GM18873 (cell line): ENCODE data around the gene DENND5A.
A peak's percentile ranks its signal among the peaks of the same experiment; 100 is the strongest.
"Not testable (repeated sequence)": the region's sequence is repeated elsewhere in the genome, so short reads cannot be mapped to it uniquely, and the experiment has no call there.

Experiments
- ATAC-seq: cut with Tn5 transposase; IDR thresholded peaks from one replicate; pipeline ENCODE4 v1.9.1; 2021; ENCODE audit warnings: mild to moderate bottlenecking, moderate library complexity, moderate number of reproducible peaks; ENCODE audit not compliant: unreplicated experiment, low FRiP score

Gene DENND5A

DNA sequence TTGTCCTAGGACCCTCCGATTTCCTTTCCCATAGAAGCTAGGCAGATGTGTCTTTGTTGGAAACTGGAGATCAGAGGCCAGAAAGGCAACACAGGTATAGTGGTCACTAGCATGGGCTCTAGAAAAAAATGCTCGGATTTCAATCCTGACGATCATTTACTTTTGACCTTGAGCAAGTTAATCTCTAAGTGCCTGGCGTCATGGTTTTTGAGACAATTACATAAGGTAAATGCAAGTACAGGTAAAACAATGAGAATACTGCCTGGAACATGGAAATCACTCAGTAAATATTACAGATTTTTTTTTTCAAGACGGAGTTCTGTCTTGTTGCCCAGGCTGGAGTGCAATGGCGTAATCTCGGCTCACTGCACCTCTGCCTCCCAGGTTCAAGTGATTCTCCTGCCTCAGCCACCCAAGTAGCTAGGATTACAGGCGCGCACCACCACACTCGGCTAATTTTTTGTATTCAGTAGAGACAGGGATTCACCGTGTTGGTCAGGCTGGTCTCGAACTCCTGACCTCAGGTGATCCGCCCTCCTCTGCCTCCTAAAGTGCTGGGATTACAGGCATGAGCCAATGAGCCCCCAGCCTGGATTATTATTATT lies 1.1 kb upstream of the DENND5A start:
- no peak for ATAC-seq

DNA sequence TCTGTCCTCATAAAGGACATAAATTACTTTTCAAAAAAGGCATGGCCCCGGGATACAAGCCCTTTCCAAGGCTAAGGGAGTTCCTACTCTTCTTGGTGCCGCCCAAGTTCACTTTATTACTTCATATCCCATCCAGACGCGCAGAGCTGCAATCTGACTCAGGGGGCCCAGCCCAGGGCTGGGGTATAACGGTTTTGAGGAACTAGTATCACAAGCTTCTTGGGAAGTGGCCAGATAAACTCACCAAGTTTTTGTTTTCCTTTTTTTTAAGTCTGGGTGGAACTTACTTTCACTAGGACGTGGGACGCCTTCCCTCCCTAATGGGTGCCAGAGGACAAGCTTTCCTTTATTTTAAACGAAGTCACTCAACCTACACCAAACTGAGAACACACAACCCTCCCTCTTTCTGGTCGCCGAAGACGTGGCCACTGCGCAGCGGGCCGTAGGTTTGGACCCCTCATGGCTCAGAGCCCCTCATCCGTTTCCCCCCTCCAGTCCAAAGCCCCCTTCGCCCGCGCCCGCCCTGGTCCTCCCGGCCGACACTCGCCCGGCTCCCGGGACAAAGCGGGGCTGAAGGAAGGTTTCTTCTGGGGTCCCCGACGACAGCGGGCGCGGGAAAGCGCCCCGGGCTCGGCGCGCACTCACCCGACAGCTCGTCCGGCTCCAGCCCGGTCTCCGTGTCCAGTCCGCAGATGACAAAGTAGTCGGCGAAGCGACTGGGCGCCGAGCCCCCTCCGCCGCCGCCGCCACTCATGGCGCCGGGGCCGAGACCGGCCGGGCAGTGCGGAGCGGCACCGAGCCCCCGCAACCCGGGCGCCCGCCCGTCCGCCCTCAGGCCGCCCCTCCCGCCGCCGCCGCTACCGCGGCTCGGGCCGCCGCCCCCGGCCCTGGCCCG lies 587 bp downstream of the DENND5A start:
- no peak for ATAC-seq

DNA sequence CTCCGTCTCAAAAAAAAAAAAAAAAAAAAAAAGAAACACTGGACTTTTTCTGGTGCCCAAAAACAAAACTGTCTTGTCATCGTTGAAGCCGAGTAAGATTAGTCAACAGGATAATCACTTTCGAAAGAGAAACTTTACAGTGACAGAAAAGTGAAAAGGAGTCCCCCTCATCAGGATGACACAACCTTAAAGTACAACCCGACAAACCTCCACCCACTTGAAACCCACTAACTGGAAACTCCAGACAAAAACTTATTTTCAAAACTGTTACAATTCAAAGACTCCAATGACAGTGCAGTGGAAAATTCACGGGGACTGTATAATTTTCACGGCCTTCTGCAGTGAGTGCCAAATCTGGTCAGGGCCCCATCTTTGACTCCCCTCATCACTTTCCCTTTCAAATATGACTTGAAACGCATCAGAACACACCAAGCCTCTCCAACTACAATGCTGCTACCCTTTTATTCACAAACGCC lies 1.3 kb downstream of the DENND5A start:
- no peak for ATAC-seq

DNA sequence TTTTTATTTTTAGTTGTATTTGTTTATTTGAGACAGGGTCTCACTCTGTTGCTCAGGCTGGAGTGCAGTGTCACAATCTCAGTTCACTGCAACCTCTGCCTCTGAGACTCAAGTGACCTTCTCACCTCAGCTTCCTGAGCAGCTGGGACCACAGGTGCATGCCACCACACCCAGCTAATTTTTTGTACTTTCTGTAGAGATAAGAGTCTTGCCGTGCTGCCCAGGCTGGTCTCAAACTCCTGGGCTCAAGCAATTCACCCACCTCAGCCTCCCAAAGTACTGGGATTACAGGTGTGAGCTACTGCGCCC lies 4.4 kb downstream of the DENND5A start:
- not testable (repeated sequence) for ATAC-seq

DNA sequence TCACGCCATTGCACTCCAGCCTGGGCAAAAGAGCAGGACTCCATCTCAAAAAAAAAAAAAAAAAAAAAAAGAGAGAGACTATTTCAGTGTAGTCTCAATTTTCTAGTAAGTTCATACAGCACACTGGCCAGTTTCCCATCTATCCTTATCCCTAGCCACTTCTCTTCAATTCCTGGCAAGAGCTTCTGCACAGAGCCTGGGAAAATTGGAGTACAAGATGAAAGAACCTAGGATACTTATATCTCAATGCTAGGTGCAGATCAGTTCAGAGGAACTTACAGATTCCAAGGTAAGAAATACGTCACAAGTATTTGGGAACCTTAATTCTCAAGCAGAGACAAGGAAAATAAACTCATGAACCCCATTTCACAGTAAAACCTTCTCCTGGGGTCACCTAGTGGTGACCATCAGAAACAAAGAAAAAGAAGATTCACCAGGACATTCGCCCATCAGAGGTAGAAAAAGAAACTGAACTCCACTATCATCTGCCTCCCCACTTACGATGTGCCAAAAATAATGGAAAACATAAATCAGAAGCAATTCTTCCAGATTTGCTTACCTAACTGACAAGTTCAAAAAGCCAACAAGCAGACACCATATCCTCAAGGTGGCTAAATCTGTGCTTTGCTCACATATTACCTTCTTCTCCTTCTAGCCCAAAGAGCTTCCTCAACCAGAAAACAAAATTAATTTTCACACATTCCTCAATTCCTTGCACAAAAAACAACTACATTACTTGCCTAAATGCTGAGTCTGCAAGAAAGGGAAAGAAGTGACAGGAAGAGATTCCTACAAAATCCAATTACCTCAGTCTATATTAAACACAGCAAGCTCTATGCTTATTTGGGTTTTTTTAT lies 4.9 kb downstream of the DENND5A start:
- no peak for ATAC-seq

DNA sequence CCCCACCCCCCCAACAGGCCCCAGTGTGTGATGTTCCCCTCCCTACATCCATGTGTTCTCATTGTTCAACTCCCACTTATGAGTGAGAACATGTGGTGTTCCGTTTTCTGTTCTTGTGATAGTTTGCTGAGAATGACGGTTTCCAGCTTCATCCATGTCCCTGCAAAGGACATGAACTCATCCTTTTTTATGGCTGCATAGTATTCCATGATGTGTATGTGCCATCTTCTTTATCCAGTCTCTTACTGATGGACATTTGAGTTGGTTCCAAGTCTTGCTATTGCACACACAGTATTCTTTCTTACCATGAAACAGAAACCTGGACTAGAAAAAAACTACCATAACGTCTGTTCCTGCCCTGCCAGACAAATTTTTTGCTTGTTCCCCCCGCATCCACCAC lies 6.9 kb downstream of the DENND5A start:
- not testable (repeated sequence) for ATAC-seq

DNA sequence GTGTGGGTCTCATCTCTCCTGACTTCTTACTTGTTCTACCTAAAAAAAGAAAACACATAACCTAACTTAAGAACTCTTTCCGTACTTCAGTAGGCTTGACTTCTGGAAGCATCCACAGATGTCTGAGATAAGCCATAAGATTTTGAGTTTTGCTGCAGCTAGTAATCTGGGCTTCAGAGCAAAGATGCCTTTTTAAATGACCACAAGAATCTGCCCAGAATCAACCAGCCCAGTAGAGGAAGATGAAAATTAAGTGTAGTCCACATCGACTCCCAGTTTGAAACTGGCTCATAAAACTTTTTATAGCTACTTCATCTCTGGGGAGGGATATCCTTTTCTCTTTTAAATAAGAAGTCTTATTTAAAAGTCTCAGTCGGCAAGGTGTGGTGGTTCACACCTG lies 10.7 kb downstream of the DENND5A start:
- no peak for ATAC-seq

DNA sequence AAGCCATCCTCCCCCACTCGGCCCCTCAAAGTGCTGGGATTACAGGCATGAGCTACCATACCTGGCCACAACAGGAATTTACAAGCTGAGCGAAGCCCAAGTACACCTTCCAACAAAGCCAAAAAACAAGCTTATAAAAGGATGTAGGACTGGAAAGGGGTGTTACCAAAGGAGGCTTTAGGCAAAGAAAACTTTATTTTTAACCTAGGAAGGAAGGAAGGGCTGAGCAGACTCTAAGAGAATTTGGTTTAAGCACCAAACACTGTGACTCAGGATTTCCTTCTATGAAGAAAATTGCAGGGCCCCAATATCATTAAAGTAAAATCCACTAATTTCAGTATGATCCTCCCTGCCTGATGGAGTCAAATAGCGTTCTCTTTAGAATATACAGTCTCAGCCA lies 12.1 kb downstream of the DENND5A start:
- no peak for ATAC-seq

DNA sequence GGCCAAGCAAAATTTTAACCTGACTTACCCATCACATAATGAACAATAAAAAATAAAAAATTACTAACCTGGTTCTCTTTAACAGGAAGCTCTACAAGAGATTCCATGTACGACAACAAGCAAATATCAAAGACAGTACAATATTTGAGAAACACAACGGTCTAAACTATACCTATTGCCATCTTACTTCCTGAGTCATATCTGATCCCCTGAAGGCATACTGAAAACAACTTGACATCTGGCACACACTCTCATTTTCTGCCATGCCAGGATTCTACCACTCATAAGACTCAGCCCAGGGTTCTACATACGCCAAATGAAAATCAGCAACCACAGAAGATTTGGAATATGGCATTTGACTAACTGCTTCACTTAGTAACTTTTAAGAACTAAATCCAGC lies 13.8 kb downstream of the DENND5A start:
- ATAC-seq, result no peak

DNA sequence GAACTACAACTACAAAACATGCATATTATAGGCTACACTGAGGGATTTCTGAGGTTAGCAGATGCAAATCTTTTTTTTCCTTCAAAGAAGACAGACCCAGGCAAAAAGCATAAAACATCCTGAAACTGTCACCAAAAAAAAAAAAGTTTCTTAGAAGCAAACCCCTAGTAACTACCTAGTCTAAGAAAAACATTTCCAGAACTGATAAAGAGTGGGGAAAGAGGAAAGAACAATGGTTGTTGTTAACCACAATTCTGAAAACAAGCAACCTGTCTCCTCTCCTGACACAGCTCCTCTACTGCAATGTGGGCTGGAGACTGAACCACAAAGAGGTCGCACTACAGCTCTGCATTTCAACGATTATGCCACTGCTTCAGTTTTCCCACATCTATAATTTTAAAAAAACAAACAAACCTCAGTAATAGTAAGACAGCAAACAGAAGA lies 15.0 kb downstream of the DENND5A start:
- ATAC-seq, result peak; percentile 60

DNA sequence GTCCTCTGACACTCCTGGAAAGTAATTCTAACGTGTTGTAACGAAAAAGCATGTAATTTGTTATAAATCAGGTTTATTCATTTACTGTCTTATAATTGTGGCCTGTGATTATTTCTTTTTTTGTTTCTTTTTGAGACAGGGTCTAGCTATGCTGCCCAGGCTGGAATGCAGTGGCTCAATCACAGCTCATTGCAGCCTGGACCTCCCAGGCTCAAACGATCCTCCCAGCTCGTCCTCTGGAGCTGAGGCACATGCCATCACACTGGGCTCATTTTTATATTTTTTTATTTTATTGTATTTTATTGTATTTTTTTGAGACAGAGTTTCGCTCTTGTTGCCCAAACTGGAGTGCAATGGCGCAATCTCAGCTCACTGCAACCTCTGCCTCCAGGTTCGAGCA lies 15.9 kb downstream of the DENND5A start:
- ATAC-seq, result no peak

DNA sequence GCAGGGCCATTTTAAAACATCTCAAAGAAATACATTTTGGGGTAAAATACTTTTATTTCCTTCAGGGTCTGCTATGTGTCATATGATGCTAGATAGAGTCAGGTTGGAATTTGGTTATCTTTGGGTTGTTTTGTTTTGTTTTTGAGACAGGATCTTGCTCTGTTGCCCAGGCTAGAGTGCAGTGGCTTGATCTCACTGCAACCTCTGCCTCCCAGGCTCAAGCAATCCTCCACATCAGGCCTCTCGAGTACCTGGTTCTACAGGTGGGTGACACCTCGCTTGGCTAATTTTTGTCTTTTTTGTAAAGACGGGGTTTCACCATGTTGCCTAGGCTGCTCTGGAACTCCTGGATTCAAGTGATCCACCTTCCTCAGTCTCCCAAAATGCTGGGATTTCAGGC lies 17.3 kb downstream of the DENND5A start:
- ATAC-seq, result no peak

DNA sequence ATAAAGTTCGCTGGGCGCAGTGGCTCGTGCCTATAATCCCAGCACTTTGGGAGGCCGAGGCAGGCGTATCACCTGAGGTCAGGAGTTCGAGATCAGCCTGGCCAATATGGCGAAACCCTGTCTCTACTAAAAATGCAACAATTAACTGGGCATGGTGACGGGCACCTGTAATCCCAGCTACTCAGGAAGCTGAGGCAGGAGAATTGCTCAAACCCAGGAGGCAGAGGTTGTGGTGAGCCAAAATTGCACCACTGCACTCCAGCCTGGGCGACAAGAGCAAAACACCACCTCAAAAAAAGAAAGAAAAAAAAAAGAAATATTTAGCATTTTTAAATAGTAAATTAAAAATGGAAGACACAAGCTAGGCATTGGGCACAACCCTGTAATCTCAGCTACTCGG lies 28.9 kb downstream of the DENND5A start:
- not testable (repeated sequence) for ATAC-seq

DNA sequence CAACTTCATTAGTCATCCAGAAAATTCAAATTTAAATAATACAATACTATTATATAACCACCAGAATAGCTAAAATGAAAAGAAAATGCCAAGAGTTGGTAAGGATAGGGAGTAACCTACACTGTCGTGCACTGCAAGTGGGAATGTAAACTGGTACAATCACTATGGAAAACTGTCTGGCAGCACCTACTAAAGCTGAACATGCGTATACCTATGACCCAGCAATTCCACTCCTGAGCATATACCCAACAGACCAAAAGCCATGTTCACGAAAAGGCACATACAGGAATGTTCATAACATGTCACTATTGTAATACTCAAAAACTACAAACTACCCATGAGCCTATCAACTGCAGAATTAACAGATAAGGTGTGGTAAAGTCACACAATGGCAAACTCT lies 32.7 kb downstream of the DENND5A start:
- ATAC-seq, result no peak

DNA sequence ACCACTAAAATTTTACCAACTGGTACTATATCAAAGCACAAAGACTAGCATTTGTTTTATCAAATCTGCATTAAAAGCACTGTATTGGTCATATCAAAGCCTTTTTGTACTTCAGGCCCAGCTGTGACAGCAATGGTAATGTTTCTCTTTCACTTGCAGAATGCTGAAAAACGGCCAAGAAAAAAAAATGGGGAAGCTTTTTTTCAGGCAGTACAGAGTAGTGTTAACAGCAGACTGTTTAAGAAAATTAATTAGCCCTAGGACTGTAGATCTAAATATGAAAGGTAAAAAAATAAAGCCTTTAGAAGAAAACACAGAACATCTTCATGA lies 33.3 kb downstream of the DENND5A start:
- ATAC-seq, result no peak

DNA sequence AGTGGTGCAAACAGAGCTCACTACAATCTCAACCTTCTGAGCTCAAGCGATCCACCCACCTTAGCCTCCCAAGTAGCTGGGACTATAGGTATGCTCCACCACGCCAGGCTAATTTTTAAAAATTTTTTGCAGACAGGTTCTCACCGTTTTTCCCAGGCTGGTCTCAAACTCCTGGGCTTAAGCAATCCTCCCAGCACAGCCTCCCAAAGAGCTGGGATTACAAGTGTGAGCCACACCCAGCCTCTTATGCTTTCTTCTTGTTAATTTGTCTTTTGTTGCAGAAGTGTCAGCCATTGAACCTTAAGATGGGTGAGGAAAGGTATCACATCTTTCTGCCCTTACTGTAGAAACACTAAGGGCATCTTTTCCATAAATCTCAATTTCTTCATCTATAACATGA lies 34.9 kb downstream of the DENND5A start:
- ATAC-seq, result no peak

DNA sequence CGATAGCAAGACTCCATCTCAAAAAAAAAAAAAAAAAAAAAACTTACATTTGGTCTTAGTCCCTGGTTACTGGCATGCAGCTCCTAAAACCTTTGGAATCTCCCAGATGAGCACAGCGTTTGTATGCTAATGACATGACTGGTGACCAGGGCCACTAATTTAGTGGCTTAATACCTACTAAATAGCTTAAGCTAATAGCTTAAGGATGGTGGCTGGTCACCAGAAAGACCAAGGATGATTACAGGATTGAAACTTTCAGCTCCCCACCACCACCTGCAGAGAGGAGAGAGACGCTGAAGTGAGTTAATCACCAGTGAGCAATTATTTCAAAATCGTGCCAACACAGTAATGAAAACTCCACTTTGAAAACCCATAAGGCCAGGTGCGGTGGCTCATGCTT lies 37.1 kb downstream of the DENND5A start:
- ATAC-seq, result no peak

DNA sequence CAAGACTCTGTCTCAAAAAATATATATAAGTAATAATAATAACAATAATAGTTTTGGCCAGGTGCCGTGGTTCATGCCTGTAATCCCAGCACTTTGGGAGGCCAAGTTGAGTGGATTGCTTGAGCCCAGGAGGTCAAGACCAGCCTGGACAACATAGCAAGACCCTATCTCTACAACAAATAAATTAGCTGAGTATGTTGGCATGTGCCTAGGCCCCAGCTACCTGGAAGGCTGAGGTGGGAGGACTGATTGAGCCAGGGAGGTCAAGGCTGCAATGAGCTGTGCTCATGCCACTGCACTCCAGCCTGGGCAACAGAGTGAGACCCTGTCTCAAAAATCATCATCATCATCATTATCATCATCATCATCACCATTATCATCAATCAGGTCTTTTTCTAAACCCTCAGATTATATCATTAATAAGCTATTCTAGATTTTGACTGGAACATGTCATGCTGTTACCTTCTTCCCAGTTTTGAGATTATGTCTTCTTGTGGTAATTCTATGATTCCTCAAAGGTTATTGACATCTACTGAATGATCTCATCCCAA lies 39.3 kb downstream of the DENND5A start:
- no peak for ATAC-seq

DNA sequence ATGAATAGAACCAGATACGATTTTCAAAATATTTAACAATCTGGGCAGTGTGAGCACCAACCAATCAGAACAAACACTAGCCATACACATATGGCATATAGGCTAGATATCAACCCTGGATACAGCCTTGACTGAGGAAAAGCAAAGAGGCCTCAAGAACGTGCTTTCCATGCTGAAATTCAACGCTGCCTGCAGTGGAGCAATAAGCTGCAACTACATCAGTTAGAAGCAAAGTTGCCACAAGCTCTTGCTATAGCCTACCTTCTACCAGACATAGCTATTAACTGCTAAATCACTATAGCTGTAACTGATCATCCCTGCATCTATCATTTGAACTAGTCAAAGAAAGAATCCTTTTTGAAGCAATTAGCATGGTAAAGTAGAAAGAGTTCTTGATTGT lies 42.5 kb downstream of the DENND5A start:
- ATAC-seq, result no peak

DNA sequence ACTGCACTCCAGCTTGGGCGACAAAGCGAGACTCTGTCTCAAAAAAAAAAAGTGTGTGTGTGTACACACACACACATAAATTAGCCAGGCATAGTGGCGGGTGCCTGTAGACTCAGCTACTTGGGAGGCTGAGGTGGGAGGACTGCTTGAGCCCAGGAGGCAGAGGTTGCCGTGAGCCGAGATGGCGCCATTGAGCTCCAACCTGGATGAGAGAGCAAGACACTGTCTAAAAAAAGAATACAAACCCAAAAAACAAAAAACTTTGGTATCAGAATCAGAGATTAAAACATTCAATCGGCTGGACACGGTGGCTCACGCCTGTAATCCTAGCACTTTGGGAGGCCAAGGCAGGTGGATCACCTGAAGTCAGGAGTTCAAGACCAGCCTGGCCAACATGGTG lies 44.3 kb downstream of the DENND5A start:
- not testable (repeated sequence) for ATAC-seq

DNA sequence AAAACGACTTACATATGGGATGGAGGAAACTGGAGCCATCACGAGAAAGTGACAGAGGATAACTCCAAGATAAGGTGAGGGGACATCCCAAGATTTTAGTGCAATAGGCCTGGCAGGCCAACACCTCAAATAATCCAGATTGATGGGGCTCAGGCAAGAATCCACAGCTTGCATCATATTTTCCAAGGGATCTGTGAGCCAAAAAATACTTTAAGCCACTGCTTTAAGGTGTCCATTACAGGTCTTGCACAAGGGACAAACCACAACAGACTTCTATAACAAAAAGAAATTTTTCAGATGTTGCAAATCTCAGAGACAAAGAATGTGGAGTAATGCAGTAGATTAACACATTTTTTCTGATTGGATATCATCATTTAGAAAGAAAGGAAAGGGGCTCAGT lies 45.6 kb downstream of the DENND5A start:
- no peak for ATAC-seq
